OCI-M2 (cell line): ENCODE measurements around the gene NUTF2.
"Not testable (repeated sequence)": the region's sequence is repeated elsewhere in the genome, so short reads cannot be mapped to it uniquely, and the experiment has no call there.

Experiments
- DNase-seq: peaks from one replicate; lab custom pipeline; 2025; ENCODE audit not compliant: unreplicated experiment; lab: John Stamatoyannopoulos, UW

Gene NUTF2

DNA sequence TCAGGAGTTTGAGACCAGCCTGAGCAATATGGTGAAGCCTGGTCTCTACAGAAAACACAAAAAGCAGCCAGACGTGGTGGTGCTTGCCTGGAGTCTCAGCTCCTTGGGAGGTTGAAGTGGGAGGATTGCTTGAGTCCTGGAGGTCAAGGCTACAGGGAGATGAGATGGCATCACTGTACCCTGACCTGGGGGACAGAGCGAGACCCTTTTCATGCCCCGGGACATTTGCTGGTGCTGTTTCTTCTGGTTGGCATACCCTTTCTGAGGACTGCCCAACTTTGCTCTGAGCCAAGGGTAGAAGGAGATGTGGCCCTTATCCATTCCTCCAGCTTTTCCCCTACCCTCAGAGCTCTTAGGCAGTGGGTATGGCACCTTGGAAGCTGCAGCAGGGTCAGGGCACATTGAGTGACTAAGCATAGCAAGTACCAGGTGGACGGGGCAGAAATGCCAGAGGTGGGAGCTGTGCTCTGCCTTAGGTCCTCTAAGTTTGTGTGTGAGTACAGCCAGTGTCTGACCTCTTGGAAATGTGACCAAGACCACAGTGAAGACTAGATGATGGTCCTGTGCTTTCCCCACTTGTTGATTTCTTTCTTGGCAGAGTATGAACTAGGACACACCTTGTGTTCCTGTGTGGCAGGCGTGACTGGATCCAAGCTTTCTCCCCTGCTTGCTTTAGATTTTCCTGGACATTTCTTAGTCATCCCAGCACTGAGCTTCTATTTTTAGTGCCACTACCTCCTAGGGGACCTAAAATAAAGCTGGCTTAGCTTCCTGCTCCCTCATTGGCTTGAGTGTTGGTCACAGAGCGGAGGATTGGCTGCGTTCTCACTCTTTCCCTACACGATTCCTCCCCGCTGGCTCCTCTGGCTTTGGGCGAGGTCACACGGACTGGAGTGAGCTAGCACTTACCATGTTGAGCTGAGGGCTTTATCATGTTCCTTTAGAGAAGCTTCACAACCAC is 16.2 kb downstream of the NUTF2 start:
- no peak for DNase-seq

DNA sequence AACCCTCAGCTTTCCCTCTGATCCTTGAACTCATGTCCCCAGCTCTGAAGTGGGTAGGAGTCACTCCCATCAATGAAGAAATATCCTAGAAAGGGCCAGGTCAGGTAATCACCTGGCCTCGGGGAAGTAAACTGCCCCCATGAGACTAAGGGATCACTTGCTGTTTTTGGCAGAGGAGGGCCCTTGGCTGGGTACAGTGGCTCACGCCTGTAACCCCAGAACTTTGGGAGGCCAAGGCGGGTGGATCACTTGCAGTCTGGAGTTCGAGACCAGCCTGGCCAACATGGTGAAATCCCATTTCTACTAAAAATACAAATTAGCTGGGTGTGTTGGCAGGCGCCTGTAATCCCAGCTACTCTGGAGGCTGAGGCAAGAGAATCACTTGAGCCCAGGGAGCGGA is 17.3 kb downstream of the NUTF2 start:
- DNase-seq, result not testable (repeated sequence)

DNA sequence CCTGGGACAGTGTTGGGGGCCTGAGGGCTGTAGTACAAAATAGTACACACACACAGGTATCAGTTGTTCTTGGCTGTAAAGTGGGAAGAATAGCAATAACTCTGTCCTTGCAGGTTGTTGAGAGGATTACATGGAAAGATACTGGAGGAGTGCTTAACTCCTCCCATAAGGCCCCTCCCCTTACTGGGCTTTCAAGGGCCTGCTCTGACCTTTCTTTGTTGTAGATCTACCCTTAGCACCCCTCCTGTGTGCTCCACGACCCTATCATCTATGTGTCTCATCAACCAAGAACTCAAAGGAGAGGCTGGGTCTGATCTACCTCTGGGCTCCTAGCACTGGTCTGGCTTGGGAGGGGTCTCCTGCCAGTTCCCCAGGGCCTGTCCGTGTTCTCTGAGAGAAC is 17.9 kb downstream of the NUTF2 start:
- DNase-seq, result no peak

DNA sequence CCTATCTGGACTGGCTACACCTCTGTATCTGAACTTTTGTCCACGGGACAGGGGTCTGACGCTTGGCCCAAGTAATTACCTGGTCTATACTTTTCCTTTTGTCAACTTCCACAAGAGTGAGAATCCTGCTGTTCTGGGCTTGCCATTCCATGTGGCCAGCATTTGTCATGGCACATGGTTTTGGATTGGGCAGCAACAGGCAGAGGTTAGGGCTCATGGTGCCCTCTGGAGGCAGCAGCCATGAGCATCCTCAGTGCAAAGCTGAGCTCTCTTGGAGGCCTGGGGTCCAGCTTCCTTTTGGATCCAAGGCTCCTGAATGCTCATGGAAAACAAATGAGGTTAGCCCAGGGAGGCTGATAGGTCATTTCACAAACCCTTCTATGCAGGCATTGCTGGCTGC is 18.6 kb downstream of the NUTF2 start:
- DNase-seq, result no peak

DNA sequence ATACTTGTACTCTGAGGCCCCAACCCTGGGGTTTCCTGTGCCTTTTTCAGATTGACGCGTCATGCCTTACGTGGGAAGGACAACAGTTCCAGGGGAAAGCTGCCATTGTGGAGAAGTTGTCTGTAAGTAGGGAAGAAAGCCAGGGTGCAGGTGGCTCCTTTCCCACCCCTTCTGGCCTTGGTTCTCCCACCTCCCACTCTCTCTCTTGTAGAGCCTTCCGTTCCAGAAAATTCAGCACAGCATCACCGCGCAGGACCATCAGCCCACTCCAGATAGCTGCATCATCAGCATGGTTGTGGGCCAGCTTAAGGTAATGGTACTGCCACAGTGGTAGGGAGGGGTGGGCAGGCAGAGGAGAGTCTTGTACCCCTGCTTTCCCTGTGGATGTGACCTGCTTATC is 21.6 kb downstream of the NUTF2 start:
- no peak for DNase-seq

DNA sequence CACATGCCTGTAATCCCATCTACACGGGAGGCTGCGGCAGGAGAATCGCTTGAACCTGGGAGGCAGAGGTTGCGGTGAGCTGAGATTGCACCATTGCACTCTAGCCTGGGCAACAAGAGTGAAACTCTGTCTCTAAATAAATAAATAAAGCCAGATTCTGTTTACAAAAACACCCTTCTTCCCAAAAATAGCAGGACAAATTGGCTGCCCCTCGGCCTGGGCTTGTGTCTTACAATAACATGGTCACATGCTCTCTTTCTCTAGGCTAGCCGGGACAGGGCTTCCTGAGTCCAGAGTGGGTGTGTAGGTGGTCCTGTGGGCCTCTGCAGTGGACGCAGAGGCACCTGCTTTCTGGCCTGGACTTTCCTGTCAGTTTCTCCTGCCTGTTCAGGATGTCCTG is 22.9 kb downstream of the NUTF2 start:
- DNase-seq, result no peak

DNA sequence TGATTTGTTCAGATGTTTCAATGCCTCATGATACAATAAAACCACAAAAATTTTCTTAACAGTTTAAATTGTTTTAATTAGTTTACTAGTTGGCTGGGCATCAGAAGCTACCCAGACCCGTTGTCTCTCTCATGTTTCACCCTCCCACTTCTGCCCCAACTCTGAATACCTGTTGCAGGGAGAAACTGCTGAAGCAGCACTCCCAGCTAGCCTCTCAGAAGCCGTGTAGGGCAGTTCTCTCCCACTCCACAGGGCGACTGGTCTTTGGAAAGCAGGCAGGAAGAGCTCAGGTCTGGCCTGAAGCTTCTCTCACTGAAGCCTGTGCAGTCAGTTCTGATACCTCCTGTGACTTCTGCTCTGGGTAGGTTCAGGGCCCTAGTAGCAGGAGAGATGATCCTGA is 24.5 kb downstream of the NUTF2 start:
- DNase-seq, result no peak

DNA sequence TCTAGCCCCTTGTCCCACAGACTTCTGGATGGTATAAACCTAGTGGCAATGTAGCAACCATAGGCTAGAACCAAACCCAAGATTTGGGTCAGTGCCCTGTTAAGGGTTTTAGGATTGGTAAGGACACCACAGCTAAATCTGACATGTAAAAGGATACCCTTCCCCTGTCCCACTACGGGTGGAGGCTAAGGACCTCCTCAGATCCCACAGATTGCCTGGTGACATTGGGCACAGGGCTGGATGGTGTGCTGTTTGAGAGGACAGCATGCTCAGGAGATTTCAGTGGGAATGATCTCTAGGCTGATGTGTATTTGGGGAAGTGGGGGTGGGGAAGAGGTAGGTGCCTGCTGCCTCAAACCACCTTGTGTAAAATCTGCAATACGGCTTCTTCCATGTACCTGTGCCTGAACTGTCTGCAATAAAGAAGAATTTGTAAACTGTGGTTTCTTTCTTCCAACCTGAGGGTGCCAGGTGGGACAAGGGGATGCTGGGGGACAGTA is 25.4 kb downstream of the NUTF2 start:
- no peak for DNase-seq

DNA sequence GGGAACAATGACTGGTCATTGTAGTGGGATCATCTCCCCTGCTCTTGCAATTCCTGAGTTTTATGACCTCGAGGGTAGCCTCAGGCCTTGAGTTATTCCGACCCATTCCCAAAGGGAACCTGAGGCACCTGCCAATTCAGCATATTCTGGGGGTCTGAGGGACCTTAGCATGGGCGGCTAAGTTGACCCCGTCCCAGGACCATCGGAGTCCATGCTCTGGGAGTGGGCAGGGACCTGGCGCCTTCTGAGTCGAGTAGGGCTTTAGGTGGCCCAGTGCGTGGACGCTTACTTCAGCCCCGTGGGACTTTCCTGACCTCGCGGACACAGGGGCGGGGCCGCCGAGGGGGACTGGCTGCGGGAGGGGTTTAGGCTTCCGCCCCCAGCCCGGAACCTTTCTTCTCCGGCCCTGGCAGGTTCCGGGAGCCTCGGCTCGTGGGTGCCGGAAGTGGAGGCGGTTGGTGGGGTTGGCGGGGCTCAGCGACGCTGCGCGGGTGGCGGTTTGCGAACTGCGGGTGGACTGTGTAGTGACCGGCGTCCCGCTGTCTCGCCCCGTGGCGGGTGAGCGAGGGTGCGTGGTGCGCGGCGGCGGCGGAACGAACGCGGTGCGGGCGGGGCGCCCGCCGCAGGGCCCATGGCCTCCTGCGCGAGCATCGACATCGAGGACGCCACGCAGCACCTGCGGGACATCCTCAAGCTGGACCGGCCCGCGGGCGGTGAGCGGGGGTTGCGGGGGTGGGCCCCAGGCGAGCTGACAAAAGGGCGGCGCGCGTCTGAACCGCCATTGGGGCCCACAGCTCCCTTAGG is 26.1 kb downstream of the NUTF2 start, which contains the start of gene EDC4:
EDC4 (plus strand) TSS at position 422 of the 804 bp plus-strand sequence; CDS start at position 632, 210 bp downstream.
- no peak for DNase-seq

DNA sequence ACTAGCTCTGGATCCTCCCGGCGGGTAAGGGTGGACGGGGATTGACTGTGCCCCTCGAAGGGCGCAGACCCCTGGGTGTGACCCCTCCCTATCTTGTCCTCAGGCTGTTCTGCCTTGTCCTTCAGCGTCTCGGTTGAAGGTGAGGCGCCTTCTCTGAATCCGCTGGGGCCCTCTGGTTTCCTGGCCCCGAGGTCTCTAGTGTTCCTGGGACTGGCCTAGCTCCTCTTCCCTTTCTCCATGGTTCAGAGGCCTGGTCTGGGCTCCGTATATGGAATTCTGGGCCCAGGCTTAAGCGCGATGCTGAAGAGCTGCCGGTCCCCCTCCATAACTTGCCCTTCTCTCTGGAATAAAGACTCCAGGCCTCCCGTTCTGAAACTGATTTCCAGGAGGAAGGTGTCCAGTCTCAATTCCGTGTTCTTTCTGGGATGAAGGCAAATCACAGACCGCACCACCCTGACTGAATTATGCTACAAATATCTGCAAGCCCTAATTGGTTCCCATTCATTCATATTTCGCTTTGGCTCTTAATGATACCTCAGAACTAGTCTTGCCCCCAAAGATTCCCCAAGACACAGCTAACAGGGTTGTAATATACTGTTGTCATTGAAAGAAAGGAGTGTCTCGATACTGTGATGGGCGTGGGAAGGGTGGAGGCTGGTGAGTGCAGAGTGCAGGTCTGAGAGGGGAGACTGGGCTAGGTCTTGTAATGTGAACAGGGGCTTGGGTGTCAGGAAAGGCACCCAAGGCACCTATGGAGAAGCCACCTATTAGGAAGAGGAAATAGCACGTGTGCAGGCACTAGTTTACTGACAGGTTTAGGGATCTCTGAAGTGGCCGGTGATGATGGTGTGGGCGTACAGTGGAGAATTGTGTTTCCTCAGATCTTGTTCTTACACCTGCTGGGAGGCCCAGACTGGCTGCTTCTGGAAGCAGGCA is 27.0 kb downstream of the NUTF2 start:
- no peak for DNase-seq

DNA sequence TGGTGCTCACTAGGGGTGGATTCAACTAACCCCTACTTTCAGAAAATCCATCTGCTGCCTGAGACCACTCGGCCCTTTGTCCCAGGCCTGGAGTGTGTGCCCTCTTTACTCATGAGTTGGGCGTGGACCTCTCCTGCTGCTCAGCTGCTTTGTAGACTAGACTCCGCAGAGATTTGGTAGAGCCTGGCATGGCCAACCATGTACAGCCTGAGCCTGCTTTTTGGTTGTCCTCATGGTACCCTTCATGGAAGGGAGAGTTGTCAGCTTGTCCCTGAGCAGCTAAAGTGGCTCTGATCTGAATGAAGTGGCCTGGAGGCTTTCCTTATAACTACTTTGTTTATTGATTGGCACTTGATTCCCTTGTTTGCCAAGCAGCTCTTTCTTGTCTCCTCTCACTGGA is 27.6 kb downstream of the NUTF2 start:
- no peak for DNase-seq

DNA sequence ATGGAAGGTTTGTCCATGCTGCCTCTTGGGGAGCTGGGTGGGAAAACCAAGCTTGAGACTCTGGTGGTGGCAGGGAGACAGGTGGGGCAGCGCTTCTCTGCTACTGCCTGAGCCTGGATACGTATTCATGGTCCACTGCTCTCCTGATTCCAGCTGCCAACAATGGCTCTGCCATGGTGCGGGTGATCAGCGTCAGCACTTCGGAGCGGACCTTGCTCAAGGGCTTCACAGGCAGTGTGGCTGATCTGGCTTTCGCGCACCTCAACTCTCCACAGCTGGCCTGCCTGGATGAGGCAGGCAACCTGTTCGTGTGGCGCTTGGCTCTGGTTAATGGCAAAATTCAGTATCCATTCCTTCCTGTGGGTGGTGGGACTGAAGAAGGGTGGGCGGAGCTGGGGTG is 30.3 kb downstream of the NUTF2 start:
- DNase-seq, result no peak

DNA sequence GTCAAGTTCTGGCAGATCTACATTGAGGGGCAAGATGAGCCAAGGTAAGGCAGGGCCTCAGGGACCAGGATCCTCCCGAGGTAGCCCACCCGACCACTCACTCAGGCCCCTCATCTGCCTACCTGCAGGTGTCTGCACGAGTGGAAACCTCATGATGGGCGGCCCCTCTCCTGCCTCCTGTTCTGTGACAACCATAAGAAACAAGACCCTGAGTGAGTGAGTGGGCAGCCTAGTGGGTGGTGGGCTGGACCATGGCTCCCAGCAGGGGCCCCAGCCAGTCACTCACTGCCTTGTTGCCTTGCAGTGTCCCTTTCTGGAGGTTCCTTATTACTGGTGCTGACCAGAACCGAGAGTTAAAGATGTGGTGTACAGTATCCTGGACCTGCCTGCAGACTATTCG is 31.5 kb downstream of the NUTF2 start:
- no peak for DNase-seq

DNA sequence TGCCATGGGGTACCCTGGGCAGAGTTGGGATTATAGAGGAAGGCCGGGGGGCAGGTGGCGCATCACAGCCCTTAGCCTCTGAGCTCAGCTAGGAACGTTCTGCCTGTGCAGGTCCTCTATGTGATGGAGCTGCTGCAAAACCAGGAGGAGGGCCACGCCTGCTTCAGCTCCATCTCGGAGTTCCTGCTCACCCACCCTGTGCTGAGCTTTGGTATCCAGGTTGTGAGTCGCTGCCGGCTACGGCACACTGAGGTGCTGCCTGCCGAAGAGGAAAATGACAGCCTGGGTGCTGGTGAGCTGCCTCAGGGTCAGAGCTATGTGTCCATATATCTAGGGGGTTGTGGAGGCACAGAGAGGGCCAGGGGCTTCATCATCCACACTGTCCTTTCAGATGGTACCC is 32.1 kb downstream of the NUTF2 start:
- DNase-seq, result no peak

DNA sequence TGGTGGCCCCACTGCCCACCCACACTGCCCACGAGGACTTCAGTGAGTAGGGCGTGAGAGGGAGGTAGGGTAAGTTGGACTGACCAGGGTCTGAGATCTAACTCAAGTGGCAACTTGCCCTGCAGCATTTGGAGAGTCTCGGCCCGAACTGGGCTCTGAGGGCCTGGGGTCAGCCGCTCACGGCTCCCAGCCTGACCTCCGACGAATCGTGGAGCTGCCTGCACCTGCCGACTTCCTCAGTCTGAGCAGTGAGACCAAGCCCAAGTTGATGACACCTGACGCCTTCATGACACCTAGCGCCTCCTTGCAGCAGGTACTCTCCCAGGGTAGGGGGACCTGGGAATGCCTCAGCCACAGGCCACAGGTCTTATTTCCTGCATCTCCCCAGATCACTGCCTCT is 32.7 kb downstream of the NUTF2 start:
- no peak for DNase-seq

DNA sequence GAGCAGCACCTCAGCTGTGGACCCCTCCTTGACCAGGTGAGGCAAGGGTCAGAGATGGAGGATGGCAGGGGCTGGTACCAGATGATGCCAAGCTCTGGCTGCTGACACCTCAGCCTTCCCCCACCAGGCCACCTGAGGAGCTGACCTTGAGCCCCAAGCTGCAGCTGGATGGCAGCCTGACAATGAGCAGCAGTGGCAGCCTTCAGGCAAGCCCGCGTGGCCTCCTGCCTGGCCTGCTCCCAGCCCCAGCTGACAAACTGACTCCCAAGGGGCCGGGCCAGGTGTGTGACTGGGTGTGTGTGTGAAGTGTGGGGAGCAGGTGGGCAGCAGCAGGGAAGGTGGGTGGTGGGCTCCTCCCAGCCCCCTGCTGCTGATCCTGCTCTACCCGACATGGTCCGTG is 33.2 kb downstream of the NUTF2 start:
- no peak for DNase-seq

DNA sequence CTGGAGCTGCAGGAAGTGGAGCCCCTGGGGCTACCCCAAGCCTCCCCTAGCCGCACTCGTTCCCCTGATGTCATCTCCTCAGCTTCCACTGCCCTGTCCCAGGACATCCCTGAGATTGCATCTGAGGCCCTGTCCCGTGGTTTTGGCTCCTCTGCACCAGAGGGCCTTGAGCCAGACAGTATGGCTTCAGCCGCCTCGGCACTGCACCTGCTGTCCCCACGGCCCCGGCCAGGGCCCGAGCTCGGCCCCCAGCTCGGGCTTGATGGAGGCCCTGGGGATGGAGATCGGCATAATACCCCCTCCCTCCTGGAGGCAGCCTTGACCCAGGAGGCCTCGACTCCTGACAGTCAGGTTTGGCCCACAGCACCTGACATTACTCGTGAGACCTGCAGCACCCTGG is 33.9 kb downstream of the NUTF2 start:
- no peak for DNase-seq

DNA sequence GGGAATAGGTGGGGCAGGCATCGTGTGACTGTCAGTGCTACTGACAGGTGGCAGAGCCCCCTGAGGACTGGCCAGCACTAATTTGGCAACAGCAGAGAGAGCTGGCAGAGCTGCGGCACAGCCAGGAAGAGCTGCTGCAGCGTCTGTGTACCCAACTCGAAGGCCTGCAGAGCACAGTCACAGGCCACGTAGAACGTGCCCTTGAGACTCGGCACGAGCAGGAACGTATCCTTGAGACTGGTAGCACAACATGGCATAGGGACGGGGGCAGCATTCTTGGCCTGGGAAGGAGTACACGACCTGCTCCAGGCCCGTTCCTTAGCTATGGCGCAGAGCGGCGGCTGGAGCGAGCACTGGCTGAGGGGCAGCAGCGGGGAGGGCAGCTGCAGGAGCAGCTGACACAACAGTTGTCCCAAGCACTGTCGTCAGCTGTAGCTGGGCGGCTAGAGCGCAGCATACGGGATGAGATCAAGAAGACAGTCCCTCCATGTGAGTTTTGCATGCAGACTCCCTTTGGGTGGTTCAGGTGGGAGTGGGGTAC is 35.0 kb downstream of the NUTF2 start:
- no peak for DNase-seq

DNA sequence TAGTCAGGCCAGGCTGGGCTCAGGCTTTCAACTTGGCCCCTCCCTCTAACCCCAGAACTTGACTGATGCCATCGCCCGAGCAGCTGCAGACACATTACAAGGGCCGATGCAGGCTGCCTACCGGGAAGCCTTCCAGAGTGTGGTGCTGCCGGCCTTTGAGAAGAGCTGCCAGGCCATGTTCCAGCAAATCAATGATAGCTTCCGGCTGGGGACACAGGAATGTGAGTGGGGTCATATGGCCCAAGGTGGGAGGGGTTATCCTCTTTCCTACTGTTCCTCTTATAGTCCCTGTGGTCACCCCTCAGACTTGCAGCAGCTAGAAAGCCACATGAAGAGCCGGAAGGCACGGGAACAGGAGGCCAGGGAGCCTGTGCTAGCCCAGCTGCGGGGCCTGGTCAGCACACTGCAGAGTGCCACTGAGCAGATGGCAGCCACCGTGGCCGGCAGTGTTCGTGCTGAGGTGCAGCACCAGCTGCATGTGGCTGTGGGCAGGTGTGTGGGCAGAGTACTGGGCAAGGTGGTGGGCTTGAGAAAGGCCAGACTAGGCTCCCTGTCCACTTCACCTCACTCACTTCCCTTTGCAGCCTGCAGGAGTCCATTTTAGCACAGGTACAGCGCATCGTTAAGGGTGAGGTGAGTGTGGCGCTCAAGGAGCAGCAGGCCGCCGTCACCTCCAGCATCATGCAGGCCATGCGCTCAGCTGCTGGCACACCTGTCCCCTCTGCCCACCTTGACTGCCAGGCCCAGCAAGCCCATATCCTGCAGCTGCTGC is 35.8 kb downstream of the NUTF2 start:
- DNase-seq, result no peak
